Measurements from ENCODE around the gene TMTC4. TPM values are rescaled to one million over a fixed set of nuclear protein-coding genes. Genes with fewer than 3 reads are reported as not detected.

The TMTC4 gene
- total and polyA plus RNA-seq, 2 experiments from 2014 or later, result 15.0 to 32.6 TPM

- no peaks in the 10 kb centered on the region for H4K20me1 ChIP-seq (ENCODE audit: insufficient read depth, poor library complexity, severe bottlenecking)
- no peaks in the 10 kb centered on the region for H3K27me3 ChIP-seq
- no peak for DNase-seq (ENCODE audit: low spot score)
- no peaks in the 10 kb centered on the region for H3K4me1 ChIP-seq (ENCODE audit: insufficient read depth)
- H3K9me2 ChIP-seq (replicated peaks; ENCODE audit: insufficient read depth), result no peaks in the 10 kb centered on the region
- no peak overlapping the region for H3K4me3 ChIP-seq
- no peak overlapping the region for H3K27ac ChIP-seq
- 88% methylated on average over 15 of the region's 15 CpGs for WGBS (ENCODE audit: low lambda C conversion rate, missing lambda C conversion rate)
- TF ChIP-seq EZH2phosphoT487 (IDR thresholded peaks at IDR 0.05; ENCODE audit: low read depth, severe bottlenecking, unreplicated experiment), result no peak
- no peak for TF ChIP-seq EZH2 (IDR thresholded peaks at IDR 0.05; ENCODE audit: borderline replicate concordance)
- TF ChIP-seq, protein P1, sequence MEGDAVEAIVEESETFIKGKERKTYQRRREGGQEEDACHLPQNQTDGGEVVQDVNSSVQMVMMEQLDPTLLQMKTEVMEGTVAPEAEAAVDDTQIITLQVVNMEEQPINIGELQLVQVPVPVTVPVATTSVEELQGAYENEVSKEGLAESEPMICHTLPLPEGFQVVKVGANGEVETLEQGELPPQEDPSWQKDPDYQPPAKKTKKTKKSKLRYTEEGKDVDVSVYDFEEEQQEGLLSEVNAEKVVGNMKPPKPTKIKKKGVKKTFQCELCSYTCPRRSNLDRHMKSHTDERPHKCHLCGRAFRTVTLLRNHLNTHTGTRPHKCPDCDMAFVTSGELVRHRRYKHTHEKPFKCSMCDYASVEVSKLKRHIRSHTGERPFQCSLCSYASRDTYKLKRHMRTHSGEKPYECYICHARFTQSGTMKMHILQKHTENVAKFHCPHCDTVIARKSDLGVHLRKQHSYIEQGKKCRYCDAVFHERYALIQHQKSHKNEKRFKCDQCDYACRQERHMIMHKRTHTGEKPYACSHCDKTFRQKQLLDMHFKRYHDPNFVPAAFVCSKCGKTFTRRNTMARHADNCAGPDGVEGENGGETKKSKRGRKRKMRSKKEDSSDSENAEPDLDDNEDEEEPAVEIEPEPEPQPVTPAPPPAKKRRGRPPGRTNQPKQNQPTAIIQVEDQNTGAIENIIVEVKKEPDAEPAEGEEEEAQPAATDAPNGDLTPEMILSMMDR (IDR thresholded peaks at IDR 0.05; ENCODE audit: poor library complexity), result no peak
- H3K9me3 ChIP-seq (ENCODE audit: low read depth), result no peaks in the 10 kb centered on the region
- no peak overlapping the region for H3K4me2 ChIP-seq
- no peak overlapping the region for H2AFZ ChIP-seq
- no peaks in the 10 kb centered on the region for H3K79me2 ChIP-seq
- H3K36me3 ChIP-seq (replicated peaks; ENCODE audit: insufficient read depth, low read depth), result no peaks in the 10 kb centered on the region
These were observed 114.0 kb downstream of the TMTC4 start for GRCh38 chr13:100560498-100561157.

GRCh38 chr13:100559886-100560285, 114.7 kb downstream of the TMTC4 start:
- no peaks in the 10 kb centered on the region for H3K27me3 ChIP-seq
- no peaks in the 10 kb centered on the region for H3K36me3 ChIP-seq (replicated peaks; ENCODE audit: insufficient read depth, low read depth)
- no peaks in the 10 kb centered on the region for H3K9me3 ChIP-seq (ENCODE audit: low read depth)
- DNase-seq (ENCODE audit: low spot score), result no peak
- H3K9me2 ChIP-seq (replicated peaks; ENCODE audit: insufficient read depth), result no peaks in the 10 kb centered on the region
- no peak overlapping the region for H3K4me2 ChIP-seq
- no peaks in the 10 kb centered on the region for H4K20me1 ChIP-seq (ENCODE audit: insufficient read depth, poor library complexity, severe bottlenecking)
- no peak for TF ChIP-seq EZH2phosphoT487 (IDR thresholded peaks at IDR 0.05; ENCODE audit: low read depth, severe bottlenecking, unreplicated experiment)
- no peak for TF ChIP-seq EZH2 (IDR thresholded peaks at IDR 0.05; ENCODE audit: borderline replicate concordance)
- TF ChIP-seq, protein P1 (IDR thresholded peaks at IDR 0.05; ENCODE audit: poor library complexity), result no peak
- H3K4me3 ChIP-seq, result no peak overlapping the region
- H3K27ac ChIP-seq, result no peak overlapping the region
- no peaks in the 10 kb centered on the region for H3K4me1 ChIP-seq (ENCODE audit: insufficient read depth)
- H2AFZ ChIP-seq, result no peak overlapping the region
- H3K79me2 ChIP-seq, result no peaks in the 10 kb centered on the region
- WGBS (ENCODE audit: low lambda C conversion rate, missing lambda C conversion rate), result 81% methylated on average over 8 of the region's 8 CpGs

Other genes starting within 250 kb of the TMTC4 start
- 0.70 and 13.6 TPM in 2 replicates for gene GGACT, start 86.0 kb downstream of the TMTC4 start, total RNA-seq
- gene GGACT, start 86.0 kb downstream of the TMTC4 start, polyA plus RNA-seq, result 3.3 and 5.6 TPM in 2 replicates

Data from hepatocyte (in vitro differentiated cells).